ENCODE measurements around the gene SALL2.

The SALL2 gene

DNA sequence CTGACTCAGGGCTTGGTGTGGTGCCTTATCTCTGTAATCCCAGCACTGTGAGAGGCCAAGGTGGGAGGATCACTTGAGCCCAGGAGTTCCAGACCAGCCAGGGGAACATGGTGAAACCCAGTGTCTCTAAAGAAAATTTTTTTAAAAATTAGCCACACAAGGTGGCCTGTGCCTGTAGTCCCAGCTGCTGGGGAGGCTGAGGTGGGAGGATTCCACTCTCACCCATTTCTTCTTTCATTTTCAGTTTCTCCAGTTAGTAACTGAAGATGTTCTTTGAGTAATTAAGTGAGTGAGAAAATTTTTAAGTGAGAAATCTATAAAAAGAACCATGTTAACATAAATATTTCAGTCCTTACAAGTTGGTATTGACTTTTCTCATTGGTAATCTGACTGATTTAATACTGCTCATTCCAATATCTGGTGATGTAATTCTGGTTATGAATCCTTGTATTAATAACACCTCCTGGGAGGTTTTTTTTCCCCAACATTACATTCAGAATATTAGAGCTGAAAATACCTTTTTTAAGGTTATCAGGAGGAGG, 21.1 kb downstream of the SALL2 start:
- POLR2A ChIA-PET: interaction anchor here (0.7 kb wide), 1 partner anchor 52 kb away, joined by 3 read pairs; no protein-coding TSS in a partner anchor

GRCh38 chr14:21503376-21503775, 22.8 kb downstream of the SALL2 start:
- peaks cover 20 to 61% (median 51%) of the 10 kb centered on the region in 4 experiments for H3K36me3 ChIP-seq (ENCODE audit: control insufficient read depth in 4 of 4, insufficient read depth in 4 of 4, low read length in 3 of 4)
- 95% methylated on average over 4 of the region's 4 CpGs for WGBS (ENCODE audit: insufficient coverage)
- POLR2A ChIA-PET: no interaction called here

More for the DNA sequence above, 21.1 kb downstream of the SALL2 start:
- peaks cover 7 to 11% (median 9%) of the 10 kb centered on the region in 4 experiments for H3K4me1 ChIP-seq (ENCODE audit: control extremely low read depth in 1 of 4, control insufficient read depth in 4 of 4, insufficient read depth in 4 of 4, low read length in 3 of 4)
- no peak overlapping the region for H3K27ac ChIP-seq (ENCODE audit: insufficient read depth in 1 of 2, low read depth in 1 of 2, low read length in 2 of 2, poor library complexity in 1 of 2, severe bottlenecking in 2 of 2)
- no peak overlapping the region for H3K4me3 ChIP-seq (ENCODE audit: control insufficient read depth in 1 of 7, extremely low read depth in 1 of 7, insufficient read depth in 4 of 7, low read depth in 2 of 7, low read length in 6 of 7)
- H3K27me3 ChIP-seq (replicated peaks in 2 of 5; ENCODE audit: control insufficient read depth in 4 of 5, insufficient read depth in 5 of 5, low read length in 4 of 5): no peaks in the 10 kb centered on the region
- CTCF ChIA-PET: no interaction called here
- H3K36me3 ChIP-seq (ENCODE audit: control insufficient read depth in 4 of 4, insufficient read depth in 4 of 4, low read length in 3 of 4): peaks cover 14 to 48% (median 44%) of the 10 kb centered on the region in 4 experiments
- no peaks in the 10 kb centered on the region for H3K9me3 ChIP-seq (ENCODE audit: control extremely low read depth in 1 of 5, control insufficient read depth in 4 of 5, insufficient read depth in 2 of 5, low read depth in 1 of 5, low read length in 4 of 5)
- DNase-seq: peak in 2 of 3 donors; percentile 28 to 32

GRCh38 chr14:21501568-21501967, 24.6 kb downstream of the SALL2 start:
- Histone ChIP-seq H3K9me3 (ENCODE audit: control extremely low read depth in 1 of 5, control insufficient read depth in 4 of 5, insufficient read depth in 2 of 5, low read depth in 1 of 5, low read length in 4 of 5) (no peaks in the 10 kb centered on the region), H3K4me1 (ENCODE audit: control extremely low read depth in 1 of 4, control insufficient read depth in 4 of 4, insufficient read depth in 4 of 4, low read length in 3 of 4) (no peaks in the 10 kb centered on the region), H3K27me3 (replicated peaks in 2 of 5; ENCODE audit: control insufficient read depth in 4 of 5, insufficient read depth in 5 of 5, low read length in 4 of 5) (no peaks in the 10 kb centered on the region), H3K27ac (ENCODE audit: insufficient read depth in 1 of 2, low read depth in 1 of 2, low read length in 2 of 2, poor library complexity in 1 of 2, severe bottlenecking in 2 of 2) (no peak overlapping the region), H3K4me3 (ENCODE audit: control insufficient read depth in 1 of 7, extremely low read depth in 1 of 7, insufficient read depth in 4 of 7, low read depth in 2 of 7, low read length in 6 of 7) (no peak overlapping the region), H3K36me3 (ENCODE audit: control insufficient read depth in 4 of 4, insufficient read depth in 4 of 4, low read length in 3 of 4) (peaks cover 23 to 71% (median 58%) of the 10 kb centered on the region in 4 experiments)
- ChIA-PET CTCF (interaction anchor here (0.9 to 9.5 kb wide), 6 partner anchors 9 to 56 kb away, joined by 3 to 130 read pairs (median 4); partner anchors contain the start of gene SALL2), POLR2A (no interaction called here)
- WGBS (ENCODE audit: insufficient coverage): 100% methylated on average over 2 of the region's 5 CpGs
- DNase-seq: no peak

More at GRCh38 chr14:21503376-21503775, 22.8 kb downstream of the SALL2 start:
- H3K4me3 ChIP-seq (ENCODE audit: control insufficient read depth in 1 of 7, extremely low read depth in 1 of 7, insufficient read depth in 4 of 7, low read depth in 2 of 7, low read length in 6 of 7): no peak overlapping the region
- no peaks in the 10 kb centered on the region for H3K4me1 ChIP-seq (ENCODE audit: control extremely low read depth in 1 of 4, control insufficient read depth in 4 of 4, insufficient read depth in 4 of 4, low read length in 3 of 4)
- DNase-seq: no peak
- H3K9me3 ChIP-seq (ENCODE audit: control extremely low read depth in 1 of 5, control insufficient read depth in 4 of 5, insufficient read depth in 2 of 5, low read depth in 1 of 5, low read length in 4 of 5): no peaks in the 10 kb centered on the region
- no peak overlapping the region for H3K27ac ChIP-seq (ENCODE audit: insufficient read depth in 1 of 2, low read depth in 1 of 2, low read length in 2 of 2, poor library complexity in 1 of 2, severe bottlenecking in 2 of 2)
- H3K27me3 ChIP-seq (replicated peaks in 2 of 5; ENCODE audit: control insufficient read depth in 4 of 5, insufficient read depth in 5 of 5, low read length in 4 of 5): no peaks in the 10 kb centered on the region
- CTCF ChIA-PET: interaction anchor here (0.7 to 3.2 kb wide), 4 partner anchors 12 to 53 kb away, joined by 3 to 16 read pairs (median 4); partner anchors contain the start of gene TOX4

DNA sequence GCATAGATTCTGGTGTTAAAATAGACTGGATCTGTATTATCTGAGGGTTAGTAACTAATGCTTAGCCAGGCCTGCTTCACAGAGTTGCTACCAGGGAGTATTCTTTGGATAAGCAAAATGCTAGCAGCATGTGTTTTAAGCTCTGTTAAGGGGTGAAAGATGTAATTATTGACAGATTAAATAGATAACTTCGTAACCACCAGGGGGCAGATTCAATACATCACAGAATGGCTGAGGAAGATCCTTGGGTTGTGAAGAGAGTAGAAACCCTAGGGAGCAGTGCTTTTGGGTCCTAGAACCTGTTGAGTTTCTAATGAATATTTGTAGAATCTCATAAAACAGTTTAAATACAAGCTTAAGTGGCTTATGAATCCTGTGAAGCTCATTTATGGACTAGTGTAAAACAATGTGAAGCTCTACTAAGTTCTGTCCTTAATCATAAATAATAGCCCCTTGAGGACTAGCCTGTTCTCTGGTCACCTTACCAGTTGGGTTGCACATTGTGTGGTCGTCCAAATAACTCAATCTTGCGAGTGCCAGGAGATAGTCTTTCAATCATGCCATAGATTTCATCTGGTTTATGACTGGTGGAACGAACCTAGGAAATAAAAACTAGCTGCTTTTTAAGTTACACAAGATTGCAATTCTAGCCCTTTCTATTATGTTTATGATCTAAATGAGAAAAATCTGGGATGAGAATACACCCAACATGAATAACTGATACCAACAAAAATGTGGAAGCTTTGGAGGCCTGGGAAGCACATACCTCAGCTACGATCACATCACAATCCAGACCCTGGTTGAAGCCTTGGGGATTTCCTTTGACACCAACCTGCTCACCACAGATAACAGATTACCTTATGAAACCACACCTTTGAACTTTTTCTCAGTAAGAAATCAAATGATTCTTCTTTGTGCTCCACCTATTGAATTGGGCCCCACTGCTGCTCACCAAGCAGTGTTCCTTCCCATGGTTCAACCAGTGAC, 27.3 kb downstream of the SALL2 start:
- no peaks in the 10 kb centered on the region for H3K4me1 ChIP-seq (ENCODE audit: control extremely low read depth in 1 of 4, control insufficient read depth in 4 of 4, insufficient read depth in 4 of 4, low read length in 3 of 4)
- CTCF ChIA-PET: interaction anchor here (0.7 to 9.5 kb wide), 19 partner anchors 8 to 283 kb away, joined by 3 to 130 read pairs (median 7); partner anchors contain the start of genes METTL3, RAB2B, SALL2 and TOX4
- no peaks in the 10 kb centered on the region for H3K27me3 ChIP-seq (replicated peaks in 2 of 5; ENCODE audit: control insufficient read depth in 4 of 5, insufficient read depth in 5 of 5, low read length in 4 of 5)
- WGBS (ENCODE audit: insufficient coverage): 80% methylated on average over 1 of the region's 5 CpGs
- H3K27ac ChIP-seq (ENCODE audit: insufficient read depth in 1 of 2, low read depth in 1 of 2, low read length in 2 of 2, poor library complexity in 1 of 2, severe bottlenecking in 2 of 2): no peak overlapping the region
- peaks cover 30 to 88% (median 74%) of the 10 kb centered on the region in 4 experiments for H3K36me3 ChIP-seq (ENCODE audit: control insufficient read depth in 4 of 4, insufficient read depth in 4 of 4, low read length in 3 of 4)
- peak; percentile 68 to 87 (median 82) for DNase-seq
- POLR2A ChIA-PET: interaction anchor here (0.5 to 1.5 kb wide), 6 partner anchors 9 to 241 kb away, joined by 3 to 12 read pairs (median 3); partner anchors contain the start of genes METTL3 and SALL2
- no peaks in the 10 kb centered on the region for H3K9me3 ChIP-seq (ENCODE audit: control extremely low read depth in 1 of 5, control insufficient read depth in 4 of 5, insufficient read depth in 2 of 5, low read depth in 1 of 5, low read length in 4 of 5)
- no peak overlapping the region for H3K4me3 ChIP-seq (ENCODE audit: control insufficient read depth in 1 of 7, extremely low read depth in 1 of 7, insufficient read depth in 4 of 7, low read depth in 2 of 7, low read length in 6 of 7)

DNA sequence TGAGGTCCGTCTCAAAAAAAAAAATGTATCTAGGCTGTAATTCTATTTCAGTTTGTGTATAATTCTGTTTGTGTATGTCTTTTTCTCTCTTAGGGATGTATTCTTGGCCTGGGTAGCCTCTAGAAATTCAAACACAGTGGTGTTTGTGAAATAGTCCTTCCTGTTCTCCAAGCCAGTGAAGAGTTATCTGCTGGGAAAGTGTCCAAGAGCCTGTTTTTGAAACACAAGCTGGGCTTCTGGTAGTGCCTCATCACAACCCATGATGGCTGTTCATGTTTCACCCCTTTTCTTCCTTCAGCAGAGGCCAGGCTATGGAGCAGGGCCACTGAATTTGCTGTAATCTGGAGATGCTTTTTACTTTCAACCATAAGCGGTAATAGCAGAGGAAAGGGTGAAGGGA, 29.7 kb downstream of the SALL2 start:
- no peak for DNase-seq
- Histone ChIP-seq H3K27ac (ENCODE audit: insufficient read depth in 1 of 2, low read depth in 1 of 2, low read length in 2 of 2, poor library complexity in 1 of 2, severe bottlenecking in 2 of 2) (no peak overlapping the region), H3K4me1 (ENCODE audit: control extremely low read depth in 1 of 4, control insufficient read depth in 4 of 4, insufficient read depth in 4 of 4, low read length in 3 of 4) (no peaks in the 10 kb centered on the region), H3K4me3 (ENCODE audit: control insufficient read depth in 1 of 7, extremely low read depth in 1 of 7, insufficient read depth in 4 of 7, low read depth in 2 of 7, low read length in 6 of 7) (no peak overlapping the region), H3K9me3 (ENCODE audit: control extremely low read depth in 1 of 5, control insufficient read depth in 4 of 5, insufficient read depth in 2 of 5, low read depth in 1 of 5, low read length in 4 of 5) (no peaks in the 10 kb centered on the region), H3K36me3 (ENCODE audit: control insufficient read depth in 4 of 4, insufficient read depth in 4 of 4, low read length in 3 of 4) (peaks cover 22 to 80% (median 63%) of the 10 kb centered on the region in 4 experiments), H3K27me3 (replicated peaks in 2 of 5; ENCODE audit: control insufficient read depth in 4 of 5, insufficient read depth in 5 of 5, low read length in 4 of 5) (no peaks in the 10 kb centered on the region)
- WGBS (ENCODE audit: insufficient coverage): 100% methylated on average over 2 of the region's 2 CpGs
- ChIA-PET POLR2A (no interaction called here), CTCF (interaction anchor here (0.6 to 9.5 kb wide), 3 partner anchors 22 to 62 kb away, joined by 3 to 130 read pairs (median 8); no protein-coding TSS in a partner anchor)

DNA sequence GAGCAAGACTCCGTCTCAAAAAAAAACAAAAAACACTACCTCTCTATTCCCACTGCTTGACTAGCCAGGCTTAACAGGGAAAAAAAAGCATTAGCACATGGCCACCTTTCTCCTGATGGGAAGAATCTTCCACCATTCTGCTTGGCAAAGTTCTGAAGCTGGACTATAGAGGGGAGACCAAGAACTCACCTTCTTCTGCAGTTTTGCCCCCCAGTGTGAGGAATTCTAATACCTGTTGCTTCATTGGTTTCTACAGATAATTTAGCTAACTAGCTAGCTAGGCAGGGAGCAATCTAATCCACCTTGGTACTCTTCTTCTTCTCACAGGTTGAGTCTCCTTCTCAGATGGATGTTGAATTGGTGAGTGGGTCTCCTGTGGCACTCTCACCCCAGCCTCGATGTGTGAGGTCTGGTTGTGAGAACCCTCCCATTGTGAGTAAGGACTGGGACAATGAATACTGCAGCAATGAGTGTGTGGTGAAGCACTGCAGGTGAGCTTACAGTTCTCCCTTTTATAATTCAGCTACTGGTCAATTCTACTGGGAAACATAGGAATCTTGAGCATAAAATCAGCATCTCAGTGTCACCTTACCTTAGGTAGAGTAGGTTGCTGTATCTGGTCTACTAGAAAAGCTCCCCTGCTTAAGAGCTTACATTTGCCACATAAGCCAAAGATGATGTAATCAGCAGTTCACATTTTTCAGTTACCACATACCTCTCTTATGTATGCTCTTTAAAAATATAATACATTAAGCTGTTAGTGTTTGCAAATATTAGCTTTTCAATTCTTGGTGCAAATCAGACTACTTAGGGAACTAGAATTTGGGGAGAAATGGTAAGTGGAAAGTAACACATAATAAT, 31.0 kb downstream of the SALL2 start:
- peaks cover 22 to 80% (median 58%) of the 10 kb centered on the region in 4 experiments for H3K36me3 ChIP-seq (ENCODE audit: control insufficient read depth in 4 of 4, insufficient read depth in 4 of 4, low read length in 3 of 4)
- no peaks in the 10 kb centered on the region for H3K4me1 ChIP-seq (ENCODE audit: control extremely low read depth in 1 of 4, control insufficient read depth in 4 of 4, insufficient read depth in 4 of 4, low read length in 3 of 4)
- H3K9me3 ChIP-seq (ENCODE audit: control extremely low read depth in 1 of 5, control insufficient read depth in 4 of 5, insufficient read depth in 2 of 5, low read depth in 1 of 5, low read length in 4 of 5): no peaks in the 10 kb centered on the region
- no peak overlapping the region for H3K27ac ChIP-seq (ENCODE audit: insufficient read depth in 1 of 2, low read depth in 1 of 2, low read length in 2 of 2, poor library complexity in 1 of 2, severe bottlenecking in 2 of 2)
- ChIA-PET POLR2A (no interaction called here), CTCF (interaction anchor here (0.8 to 9.5 kb wide), 3 partner anchors 19 to 63 kb away, joined by 3 to 130 read pairs (median 3); partner anchors contain the start of gene SALL2)
- WGBS (ENCODE audit: insufficient coverage): 100% methylated on average over 1 of the region's 2 CpGs
- H3K4me3 ChIP-seq (ENCODE audit: control insufficient read depth in 1 of 7, extremely low read depth in 1 of 7, insufficient read depth in 4 of 7, low read depth in 2 of 7, low read length in 6 of 7): no peak overlapping the region
- DNase-seq: no peak
- no peaks in the 10 kb centered on the region for H3K27me3 ChIP-seq (replicated peaks in 2 of 5; ENCODE audit: control insufficient read depth in 4 of 5, insufficient read depth in 5 of 5, low read length in 4 of 5)
